GM12873 (cell line): ENCODE measurements around the gene RNF207.

Experiments used
- CTCF ChIP-seq: IDR thresholded peaks from 2 replicates; pipeline ENCODE4 v1.5.1; 2012; ENCODE audit warnings: low read depth, mild to moderate bottlenecking, moderate library complexity, low read length, control low read depth; ENCODE audit not compliant: insufficient read depth; ENCODE audit errors: missing control alignments

Gene RNF207

GRCh38 chr1:6168947-6169586, 36.9 kb upstream of the RNF207 start:
- no peak for TF ChIP-seq CTCF

DNA sequence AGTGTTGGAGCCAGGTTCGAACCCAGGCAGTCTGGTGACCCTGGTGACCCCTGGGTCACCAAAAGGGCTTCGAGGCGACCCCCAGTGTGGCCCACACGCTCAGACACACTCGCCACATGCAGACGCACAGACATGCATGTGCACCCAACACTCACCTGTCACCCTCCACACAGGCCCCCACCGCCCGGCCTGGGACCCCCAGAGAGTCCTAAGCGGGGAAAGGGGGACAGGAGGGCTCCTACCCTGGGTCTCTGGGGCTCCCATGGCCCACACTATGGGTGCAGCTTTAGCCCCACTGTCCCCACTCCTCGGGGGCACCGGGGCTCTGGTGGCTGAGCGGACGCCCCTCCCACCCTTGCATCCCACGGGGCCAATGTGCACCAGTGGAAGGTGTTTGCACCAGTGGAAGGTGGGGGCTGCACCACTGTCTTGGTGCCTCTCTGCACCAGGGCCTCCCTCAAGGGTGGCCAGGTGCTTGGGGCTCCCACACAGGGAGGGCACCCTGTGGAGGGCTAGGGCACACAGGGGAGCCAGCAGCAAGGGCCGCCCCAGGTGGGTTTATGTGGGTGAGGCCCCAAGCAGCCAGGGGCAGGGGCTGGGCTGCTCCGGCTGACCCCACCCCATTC, 35.7 kb upstream of the RNF207 start:
- TF ChIP-seq CTCF, result no peak

DNA sequence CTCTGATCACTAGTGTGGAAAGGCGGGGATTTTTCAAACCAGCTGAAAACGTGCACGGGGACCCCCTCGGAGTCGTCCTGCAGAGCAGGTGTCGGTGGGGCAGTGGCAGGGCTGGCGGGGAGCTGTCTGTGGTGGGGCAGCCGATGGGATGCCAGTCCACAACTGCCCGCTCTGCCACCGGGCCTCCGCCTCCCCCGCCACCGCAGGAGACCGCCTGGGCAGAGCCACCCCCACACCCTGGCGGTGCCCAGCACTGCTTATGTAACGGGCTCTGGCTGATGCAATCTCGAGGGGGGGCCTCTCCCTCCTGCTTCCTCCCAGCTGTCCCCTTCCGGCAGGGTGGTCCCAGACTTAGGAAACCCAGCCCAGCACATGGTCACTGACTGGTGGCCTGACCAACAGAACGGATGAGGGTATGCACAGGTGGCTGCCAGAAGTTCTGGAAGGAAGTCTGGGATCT, 35.1 kb upstream of the RNF207 start:
- no peak for TF ChIP-seq CTCF

- TF ChIP-seq CTCF, result peak; percentile 25
Measured at GRCh38 chr1:6171548-6172124, 34.3 kb upstream of the RNF207 start.

GRCh38 chr1:6172549-6172948, 33.4 kb upstream of the RNF207 start:
- no peak for TF ChIP-seq CTCF

- no peak for TF ChIP-seq CTCF
Measured at GRCh38 chr1:6174621-6175410, 31.1 kb upstream of the RNF207 start.

GRCh38 chr1:6175411-6175828, 30.5 kb upstream of the RNF207 start:
- TF ChIP-seq CTCF, result no peak
